Measurements from ENCODE around the gene TMEM38A.

DNA sequence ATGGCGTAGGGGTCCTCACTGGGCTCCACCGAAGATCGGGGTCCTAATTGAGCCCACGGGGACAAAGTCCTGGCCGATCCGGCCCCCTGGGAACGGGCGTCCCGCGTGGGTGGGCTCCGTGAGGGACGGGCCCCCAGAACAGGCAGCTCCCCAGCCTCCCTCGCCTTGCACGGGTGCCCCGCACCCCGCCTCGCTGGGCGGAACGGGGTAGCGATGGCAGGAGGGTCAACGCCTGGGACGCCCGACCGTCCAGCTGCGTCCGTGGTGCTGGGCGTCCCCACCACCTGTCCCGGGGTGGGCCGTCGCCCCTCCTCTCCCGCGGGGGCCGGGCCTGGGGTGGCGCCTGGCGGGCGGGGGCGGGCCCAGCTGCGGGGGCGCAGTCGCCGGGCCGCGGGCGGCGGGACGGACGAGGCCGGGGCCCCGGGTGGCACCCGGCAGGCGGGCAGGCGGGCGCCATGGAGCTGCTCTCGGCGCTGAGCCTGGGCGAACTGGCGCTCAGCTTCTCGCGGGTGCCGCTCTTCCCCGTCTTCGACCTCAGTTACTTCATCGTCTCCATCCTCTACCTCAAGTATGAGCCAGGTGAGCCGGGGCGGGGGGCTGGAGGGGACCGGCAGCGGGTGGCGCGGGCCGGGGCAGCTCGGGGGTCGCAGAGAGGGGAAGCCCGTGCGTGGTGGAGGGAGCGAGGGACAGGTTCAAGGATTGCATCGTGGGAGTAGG lies at the start of gene TMEM38A:
- TF ChIP-seq, protein P1, sequence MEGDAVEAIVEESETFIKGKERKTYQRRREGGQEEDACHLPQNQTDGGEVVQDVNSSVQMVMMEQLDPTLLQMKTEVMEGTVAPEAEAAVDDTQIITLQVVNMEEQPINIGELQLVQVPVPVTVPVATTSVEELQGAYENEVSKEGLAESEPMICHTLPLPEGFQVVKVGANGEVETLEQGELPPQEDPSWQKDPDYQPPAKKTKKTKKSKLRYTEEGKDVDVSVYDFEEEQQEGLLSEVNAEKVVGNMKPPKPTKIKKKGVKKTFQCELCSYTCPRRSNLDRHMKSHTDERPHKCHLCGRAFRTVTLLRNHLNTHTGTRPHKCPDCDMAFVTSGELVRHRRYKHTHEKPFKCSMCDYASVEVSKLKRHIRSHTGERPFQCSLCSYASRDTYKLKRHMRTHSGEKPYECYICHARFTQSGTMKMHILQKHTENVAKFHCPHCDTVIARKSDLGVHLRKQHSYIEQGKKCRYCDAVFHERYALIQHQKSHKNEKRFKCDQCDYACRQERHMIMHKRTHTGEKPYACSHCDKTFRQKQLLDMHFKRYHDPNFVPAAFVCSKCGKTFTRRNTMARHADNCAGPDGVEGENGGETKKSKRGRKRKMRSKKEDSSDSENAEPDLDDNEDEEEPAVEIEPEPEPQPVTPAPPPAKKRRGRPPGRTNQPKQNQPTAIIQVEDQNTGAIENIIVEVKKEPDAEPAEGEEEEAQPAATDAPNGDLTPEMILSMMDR (conservative IDR thresholded peaks at IDR 0.05 in 1 of 2, IDR thresholded peaks at IDR 0.05 in 1 of 2; ENCODE audit: low read depth in 1 of 2, low read length in 2 of 2) = no peak
- no peak for TF ChIP-seq EZH2 (IDR thresholded peaks at IDR 0.05; ENCODE audit: low read length, missing control alignments)
